NCI-H2107 (cell line): ENCODE results near the gene AVEN.

Source experiments
- DNase-seq: peaks from one replicate; lab custom pipeline; 2025; lab: John Stamatoyannopoulos, UW

The AVEN gene

DNA sequence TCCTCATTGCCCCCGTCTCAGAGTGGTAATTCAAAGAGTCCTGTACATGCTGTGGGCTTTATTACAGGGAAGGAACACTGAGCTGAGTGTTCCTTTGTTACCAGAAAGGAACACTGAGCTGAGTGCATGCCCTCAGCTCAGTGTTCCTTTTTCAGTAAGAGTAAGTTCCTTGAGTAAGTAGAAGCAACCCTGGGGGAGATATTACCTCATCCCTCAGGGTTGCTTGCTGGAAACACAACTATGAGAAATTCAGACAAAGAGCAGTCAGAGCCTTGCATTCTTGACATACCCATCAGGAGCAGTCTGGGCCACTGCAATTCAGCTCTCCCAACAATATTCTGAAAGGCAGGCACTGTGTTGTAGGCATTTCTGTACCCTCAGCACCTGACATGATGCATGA lies 53.7 kb downstream of the AVEN start:
- DNase-seq: no peak

DNA sequence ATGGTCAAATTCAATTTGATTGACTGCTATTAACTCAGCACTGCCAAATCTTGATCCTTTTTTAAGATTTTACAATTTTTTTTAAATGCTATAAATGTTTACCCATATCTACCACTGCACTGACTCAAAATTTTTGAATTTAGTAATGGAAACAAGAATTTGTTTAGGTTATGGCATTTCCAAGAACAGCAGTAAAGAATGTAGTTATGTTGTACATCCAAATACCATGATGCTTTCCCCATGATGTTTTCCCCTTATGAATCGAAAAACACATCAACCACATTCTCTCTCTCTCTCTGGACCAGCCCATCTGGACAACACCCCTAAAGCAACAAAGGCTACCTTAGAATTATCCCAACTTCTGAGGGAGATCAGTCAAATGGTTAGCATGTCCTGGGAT lies 56.5 kb downstream of the AVEN start:
- DNase-seq: no peak

DNA sequence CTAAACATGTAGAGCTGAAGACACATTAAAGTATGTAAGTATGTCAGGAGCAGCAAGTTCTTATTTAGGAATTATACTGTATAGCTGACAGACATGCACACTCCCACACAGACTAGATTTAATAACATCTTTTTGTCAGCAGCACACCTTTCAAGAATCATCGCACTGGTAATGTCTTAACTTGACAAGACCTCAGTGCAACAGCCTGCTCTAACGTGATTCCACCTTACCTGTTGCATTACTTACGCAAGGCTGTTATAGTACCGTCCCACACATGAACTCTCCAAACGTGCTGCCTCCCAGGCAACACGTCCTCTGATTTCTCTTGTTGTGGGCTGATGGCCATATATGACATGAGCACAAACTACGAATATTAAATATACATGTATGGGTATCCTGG lies 58.8 kb downstream of the AVEN start:
- no peak for DNase-seq

DNA sequence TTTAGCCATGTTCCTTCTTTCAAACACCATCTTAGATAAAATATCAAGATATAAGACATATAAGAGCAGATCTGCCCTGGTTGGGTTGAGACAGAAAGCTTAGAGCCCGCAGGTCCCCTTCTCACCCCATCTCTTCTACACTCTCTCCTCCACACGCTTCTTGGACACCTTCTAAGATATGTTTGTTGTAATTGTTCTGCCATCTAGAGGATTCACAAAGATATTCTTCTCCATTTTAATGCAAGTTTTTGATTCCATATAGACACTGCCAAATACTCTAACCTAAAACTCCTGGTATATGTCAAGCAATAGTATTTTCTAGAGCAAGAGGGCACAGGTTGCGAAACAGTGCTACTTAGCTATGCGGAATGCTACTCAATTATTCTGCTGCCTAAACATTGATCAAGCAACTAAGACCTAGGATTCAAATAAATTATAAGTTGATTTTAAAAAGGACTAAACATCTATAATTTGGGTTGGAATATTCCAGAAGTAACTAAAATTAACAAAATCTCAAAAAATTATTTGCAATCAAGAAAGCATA lies 63.9 kb downstream of the AVEN start:
- DNase-seq: no peak

DNA sequence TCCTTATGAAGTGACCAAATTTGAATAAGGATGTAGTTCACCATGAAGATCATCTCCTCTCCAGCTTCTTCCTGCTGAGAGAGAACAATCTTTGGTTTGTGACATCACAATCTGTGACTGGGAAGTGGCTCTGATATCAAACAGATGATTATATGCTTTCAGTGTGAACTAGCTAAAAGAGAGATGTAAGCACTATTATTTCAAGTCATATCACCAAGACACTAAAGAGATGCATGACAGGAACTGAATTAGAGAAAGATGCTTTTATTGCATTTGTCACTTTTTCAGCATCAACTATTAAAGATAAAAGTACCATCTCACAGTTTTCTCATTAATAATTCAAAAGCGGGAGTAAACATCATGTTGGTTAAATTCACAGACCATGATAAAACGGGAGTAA lies 67.2 kb downstream of the AVEN start:
- DNase-seq: no peak

DNA sequence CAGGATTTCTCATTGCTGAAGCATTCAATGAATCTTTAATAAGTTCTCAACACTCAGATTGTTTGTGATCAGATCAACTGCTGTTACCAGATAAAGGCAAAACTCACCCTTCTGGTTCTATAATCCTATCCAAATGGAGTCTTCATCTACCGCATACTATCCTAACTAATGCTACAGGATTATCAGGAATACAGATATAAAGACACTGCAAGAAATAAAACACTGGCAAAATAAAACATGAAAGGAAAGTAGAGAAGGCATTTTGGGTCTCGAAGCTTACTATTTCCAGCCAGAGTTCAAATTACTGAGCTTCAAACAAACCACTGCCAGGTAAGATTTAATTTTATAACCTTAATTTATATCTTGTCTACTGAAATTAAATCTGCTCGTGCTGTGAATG lies 70.2 kb downstream of the AVEN start:
- no peak for DNase-seq

DNA sequence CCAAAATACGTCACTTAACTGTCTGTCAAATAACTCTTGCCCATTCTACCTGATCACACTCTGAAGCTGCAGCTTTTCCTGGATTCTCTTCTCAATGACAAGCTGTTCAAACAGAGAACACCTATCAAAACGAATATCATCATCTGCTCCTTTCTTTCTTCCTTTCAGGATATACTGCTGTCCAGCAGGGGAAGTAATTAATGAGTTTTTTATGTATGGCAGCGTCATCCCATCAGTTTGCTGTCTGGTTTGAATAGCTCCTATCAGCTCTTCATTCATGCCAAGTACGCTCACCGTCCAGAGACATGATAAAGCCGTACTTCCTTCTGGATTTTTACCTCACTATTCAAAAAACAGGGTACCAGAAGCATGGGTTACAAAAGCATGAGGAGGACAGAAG lies 70.8 kb downstream of the AVEN start, which contains the start of gene CHRM5:
Gene CHRM5 (plus strand): TSS at position 274 of the 400 bp plus-strand sequence. CDS start 94,221 bp downstream, outside the sequence.
- no peak for DNase-seq

DNA sequence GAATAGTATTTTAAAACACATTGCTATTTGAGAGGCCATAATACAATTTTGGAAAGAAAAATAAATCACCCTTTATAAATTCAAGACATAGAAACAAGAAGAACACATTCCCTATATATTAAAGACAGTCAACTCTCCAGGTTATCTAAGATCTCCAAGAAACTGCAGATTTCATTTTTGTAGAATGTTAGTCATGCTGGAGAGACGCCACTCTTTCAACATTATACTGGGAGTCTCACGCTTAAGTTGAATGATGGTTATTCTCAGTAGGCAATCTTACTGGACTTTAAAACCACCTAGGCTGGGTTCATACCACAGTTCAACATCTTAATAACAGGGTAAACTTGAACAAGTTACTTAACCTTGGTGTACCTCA lies 74.4 kb downstream of the AVEN start:
- DNase-seq: no peak

DNA sequence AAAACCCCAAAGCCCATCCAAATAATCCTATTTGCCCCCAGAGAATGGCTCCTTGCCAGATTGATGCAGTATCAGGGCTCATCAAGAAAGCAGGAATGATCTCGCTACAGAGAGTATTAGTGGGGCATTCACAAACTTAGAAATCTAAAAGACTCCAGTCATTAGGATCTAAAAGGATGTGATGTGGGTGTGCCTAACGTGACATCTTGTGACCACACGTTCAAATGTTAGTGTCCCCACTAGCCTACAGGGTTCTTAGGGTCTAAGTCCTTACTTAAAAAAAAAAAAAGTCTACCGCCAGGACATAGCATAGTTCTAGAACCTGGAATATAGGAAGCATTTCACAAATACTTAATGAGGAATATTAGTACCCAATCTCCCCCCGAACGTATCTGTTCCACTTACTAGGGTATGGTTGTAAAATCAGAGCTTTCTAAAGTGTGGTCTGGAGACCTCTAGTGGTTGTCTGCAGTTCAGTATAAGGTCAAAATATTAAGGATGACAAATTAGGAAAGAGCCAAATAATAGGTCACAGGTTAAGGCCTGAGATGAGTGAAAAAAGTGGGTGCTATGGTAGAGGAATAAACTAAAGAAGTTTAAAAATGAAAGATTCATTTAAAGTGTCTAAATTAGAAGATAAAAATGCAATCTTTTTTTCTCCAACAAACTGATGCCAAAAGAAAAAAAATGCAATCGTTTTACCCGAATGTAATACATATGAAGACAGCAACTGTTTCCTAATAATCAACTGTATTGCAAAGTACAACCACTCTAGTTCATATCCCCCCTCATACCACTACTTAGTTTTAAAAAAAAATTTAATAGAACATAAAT lies 75.0 kb downstream of the AVEN start:
- DNase-seq: no peak

DNA sequence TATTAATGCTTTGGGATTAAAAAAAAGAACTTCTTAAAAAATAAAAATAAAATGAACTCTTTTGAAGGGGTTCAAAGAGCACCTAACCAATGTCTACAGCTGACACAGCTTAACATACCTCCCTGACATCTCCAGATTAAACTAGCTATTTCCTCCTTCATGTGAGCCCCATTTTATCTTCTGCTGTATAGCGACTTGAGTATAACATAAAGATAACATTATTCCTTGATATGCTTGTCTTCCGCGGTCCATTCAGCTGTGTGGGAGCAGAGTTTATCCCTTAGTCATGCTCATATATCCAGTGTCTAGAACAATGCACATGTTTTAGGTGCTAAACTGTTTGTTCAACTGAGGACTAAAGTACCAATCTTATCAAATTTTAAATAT lies 78.5 kb downstream of the AVEN start:
- DNase-seq: no peak

DNA sequence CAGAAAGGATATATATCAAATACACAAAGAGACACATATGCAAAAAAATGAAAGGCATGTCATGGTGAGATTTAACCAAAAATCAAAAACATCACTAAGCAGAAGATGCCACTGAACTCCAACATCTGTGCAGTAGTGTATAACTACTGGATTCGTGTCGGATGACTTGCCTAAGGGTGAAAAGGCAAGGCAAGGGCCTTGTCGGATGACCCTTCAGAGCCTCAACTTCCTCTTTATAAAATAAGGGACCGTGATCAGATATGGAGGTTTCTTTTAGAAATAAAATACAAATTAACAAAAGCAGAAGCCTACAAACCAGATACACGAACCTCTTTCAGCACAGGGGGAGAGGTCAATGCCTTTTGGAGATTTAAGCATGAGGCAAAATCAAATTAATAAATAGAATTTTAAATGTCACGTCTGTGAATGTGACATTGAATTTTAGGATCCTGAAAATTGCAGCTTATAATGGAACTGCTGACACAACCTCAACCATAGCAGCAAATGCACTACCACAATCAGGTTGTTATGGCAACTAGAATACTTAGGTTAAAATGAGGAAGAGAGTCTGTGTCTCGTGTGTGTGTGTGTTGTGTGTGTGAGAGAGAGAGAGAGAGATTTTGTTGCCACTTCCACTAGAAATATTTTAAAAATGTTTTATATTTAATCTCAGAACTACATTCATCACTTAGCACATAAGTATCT lies 79.0 kb downstream of the AVEN start:
- DNase-seq: no peak

DNA sequence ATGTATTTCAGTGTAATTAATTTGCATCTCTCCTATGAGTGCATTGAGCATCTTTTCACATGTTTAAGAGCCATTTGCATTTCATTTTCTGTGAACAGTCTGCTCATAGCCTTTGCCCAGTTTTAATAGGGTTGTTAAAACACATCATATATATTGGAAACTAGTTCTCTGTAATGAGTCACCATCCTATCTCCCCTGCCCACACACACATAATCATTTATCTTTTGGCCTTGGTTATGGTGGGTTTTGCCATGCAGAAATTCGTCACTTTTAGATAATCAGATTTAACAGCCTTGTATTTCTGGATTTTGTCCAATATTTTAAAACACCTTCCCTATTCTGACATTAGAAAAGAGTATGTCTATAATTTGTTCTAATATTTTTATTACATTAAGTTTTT lies 82.6 kb downstream of the AVEN start:
- no peak for DNase-seq

DNA sequence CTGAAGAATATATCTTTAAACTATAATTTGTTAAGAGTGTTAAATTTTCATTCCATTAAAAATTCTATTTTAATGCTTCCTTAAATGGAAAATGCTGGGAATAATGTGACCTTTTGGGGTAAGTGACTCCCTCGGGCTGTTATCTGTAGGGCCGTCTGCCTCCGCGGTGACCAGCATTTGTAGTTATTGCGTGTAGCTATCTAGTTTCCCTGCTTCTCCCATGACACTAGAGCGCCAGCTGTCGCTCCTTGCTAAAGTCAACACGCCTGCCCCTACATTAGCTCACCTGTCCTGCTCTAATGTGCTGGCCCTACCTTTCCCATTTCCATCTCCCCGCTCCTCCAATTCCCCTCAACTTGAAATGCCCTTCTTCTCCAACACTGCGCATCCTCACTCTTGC lies 83.1 kb downstream of the AVEN start:
- DNase-seq: no peak

DNA sequence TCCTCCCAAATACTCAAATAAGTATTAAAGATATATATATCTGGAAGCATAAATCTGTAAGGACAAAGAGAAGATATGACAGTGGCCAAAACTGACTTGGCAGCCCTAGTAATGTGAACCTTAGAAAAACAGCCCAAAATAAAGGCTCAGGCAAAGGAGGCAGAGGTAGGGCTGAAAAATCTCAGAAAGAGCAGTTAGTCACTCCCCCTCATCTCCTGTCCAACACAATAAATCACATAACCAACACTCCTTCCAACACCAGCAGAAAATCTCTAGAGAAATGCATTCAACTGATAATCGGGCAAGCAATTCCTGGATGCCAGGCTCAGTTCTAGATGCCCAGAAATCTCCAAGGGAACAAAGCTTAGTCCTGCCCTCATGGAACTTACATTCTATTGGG lies 92.9 kb downstream of the AVEN start:
- no peak for DNase-seq

DNA sequence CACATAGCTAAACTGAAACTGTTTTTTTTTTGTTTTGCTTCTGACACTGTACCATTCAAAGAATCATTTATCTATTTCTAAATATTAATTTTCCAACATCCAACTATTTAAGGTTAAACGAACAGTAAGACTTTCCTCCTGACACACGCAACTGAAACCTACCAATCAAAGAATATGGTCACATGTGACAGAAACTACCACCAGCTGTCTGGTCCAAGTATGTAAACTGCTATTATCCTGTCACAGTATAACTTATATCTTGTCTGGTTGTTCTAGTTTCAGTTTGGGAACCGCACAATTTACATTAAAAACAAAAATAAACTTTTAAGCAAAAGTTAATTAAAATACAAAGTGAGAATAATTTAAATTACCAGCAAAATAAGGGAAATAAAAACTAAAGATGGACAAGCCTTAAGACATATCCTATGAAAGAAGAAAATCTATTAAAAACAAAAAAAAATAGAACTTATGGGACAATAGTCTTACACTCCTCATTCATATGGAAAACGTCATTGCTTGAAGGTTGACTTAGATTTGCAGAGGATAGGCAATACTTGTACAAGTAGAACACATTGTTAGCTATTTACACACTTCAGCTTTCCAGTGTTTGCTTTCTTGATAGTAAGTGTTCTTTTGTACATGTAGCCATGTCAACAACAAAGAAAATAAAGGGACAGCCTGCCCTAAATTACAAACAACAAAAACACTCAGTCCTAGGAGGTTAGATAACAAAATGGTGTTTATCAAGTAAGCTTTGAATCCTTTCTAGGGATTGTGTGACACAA lies 97.5 kb downstream of the AVEN start:
- DNase-seq: no peak

DNA sequence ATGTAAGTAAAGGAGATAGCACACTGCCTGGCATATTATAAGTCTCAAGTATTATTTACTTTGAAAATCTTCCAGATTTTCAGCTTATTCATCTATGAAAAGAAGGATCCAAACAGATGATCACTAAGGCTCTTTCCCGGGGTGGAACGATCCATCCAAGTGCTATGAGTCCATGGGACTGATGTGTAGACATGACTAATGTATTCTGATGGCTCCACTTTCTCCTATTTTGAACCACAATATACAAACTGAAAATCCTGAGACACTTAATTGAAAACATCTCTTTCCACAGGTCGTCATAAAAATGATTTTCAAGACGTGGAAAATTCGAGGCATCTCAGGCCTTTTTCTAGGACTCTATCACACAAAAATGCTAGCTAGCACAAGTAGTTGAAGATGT lies 104.1 kb downstream of the AVEN start:
- no peak for DNase-seq

DNA sequence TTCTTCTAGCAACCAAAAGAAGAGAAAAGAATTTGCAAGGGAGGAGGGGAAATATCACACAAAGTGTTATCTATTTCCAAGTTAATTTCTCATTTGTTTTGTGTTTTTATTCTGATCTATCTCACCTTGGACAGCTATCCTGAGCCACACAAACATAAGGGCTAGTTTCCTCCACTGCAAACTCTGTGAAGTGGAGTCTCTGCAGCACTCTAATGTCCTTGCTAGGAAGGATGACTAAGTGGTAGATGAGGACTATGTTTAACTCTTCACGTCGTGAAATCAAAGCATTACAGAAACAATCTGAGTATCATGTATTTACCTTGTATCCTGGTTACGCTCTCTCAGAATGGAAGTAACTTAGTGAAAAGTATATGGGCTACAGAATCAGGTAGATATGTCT lies 104.6 kb downstream of the AVEN start:
- DNase-seq: no peak

DNA sequence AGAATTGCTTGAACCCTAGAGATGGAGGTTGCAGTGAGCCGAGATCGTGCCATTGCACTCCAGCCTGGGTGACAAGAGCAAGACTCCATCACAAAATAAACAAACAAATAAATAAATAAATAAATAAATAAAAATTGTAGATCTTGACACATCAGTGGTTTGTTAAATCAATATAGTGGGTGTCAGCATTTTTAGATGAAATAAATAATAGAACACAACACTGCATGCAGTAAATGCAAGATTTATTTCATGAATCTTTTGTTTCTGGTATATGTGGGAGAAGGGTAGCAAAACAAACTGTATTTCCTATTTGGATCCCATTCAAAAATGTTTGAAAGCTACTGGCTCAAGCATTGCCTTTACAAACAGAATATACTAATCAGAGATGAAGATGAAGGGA lies 106.3 kb downstream of the AVEN start:
- DNase-seq: no peak

DNA sequence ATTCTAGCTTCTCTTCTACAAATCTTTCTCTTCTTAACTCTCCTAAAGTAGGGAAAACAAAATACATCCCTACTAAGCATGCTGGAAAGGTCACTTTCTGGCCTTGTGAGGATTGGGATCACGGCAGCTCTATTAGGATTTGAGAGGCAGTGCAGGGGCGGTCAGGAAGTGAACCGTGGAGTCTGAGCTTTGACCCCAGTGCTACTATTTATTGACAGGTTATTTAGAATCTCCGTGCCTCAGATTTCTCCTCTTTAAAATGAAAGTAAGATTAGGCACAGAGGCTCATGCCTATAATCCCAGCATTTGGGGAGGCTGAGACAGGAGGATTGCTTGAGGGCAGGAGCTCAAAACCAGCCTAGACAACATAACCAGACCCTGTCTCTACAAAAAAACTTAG lies 112.7 kb downstream of the AVEN start:
- DNase-seq: no peak

DNA sequence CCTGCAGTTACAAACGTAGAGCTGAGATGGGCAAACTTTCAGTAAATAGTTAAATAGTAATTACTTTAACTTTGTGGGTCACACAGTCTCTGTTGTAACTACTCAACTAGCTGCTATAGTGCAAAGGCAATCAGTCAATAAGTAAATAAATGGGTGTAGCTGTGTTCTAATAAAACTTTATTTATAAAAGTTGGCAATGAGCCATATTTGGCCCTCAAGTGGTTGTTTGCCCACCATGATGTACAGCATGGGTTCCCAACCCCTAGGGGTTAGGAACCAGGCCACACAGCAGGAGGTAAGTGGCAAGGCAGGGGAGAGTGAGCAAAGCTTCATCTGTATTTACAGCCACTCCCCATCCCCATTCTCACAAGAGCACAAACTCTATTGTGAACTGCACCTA lies 115.6 kb downstream of the AVEN start:
- no peak for DNase-seq

DNA sequence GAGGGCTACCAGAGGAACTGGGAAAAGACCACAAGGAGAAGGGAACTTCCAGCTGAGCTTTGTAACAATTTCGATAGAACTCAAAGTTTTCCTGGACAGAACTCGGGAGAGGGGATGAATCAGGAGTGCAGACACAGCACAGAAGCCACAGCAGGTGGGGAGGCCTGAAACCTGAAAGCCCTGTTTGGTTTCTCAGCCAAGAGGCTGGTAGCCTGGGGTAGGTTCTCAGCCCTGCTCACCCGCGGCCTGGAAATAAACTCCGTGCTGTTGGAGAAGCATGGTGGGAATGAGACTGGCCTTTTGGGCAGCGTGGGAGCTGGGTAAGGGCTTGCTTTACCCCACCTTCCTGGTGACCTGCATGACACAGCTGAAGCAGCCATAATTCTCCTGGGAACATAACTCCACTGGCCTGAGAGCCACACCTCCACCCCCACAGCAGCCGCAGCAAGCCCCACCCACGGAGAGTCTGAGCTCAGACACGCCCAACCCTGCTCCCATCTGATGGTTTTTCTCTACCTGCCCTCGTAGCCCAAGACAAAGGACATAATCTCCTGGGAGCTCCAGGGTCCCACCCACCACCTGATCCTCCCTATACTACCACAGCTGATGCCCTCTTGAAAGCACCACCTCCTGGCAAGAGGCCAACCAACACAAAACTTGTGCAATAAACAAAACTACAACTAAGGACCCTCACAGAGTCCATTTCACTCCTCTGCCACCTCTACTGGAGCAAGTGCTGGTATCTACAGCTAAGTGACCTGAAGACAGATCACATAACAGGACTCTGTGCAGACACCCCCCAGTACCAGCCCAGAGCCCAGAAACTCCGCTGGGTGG lies 123.2 kb downstream of the AVEN start:
- DNase-seq: peak; percentile 5

DNA sequence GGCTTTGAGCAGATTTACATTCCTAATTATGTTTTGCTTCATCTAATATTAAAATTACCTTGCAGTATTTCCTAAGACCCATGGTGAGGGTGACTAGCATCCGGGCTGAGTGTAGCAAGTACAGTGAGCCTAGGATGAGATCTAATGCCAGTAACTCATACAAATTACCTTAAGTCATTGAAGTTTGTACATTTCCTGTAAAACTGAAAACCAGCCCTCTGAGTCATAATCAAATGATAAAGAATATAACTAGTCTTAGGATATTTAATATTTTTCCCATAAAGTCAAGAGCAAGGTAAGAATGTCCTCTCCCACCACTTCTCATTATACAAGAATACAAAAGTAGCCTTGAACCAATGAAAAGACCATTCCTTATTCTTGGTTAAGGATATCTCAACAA lies 125.5 kb downstream of the AVEN start:
- no peak for DNase-seq
